ENCODE measurements around the gene VCPKMT.

- no peak for TF ChIP-seq REST (IDR thresholded peaks at IDR 0.05; ENCODE audit: borderline replicate concordance)
- TF ChIP-seq CTCF (IDR thresholded peaks at IDR 0.05; ENCODE audit: poor library complexity, severe bottlenecking): peak; percentile 38
- TF ChIP-seq MXI1 (conservative IDR thresholded peaks at IDR 0.05; ENCODE audit: poor library complexity, severe bottlenecking): no peak
Observed at GRCh38 chr14:50060871-50061663, 55.3 kb downstream of the VCPKMT start.
